ENCODE data around the gene C9orf43. TPM values are rescaled to one million over a fixed set of nuclear protein-coding genes. Genes with fewer than 3 reads are reported as not detected.

C9orf43 gene
- total RNA-seq, 1 donor from 2014 or later, result 0.37 TPM

GRCh38 chr9:113477058-113477457 lies 66.5 kb downstream of the C9orf43 start:
- DNase-seq (ENCODE audit: low spot score), result no peak
- H3K27ac Mint-ChIP-seq (ENCODE audit: unreplicated experiment), result no peak overlapping the region

GRCh38 chr9:113477661-113478060 lies 67.1 kb downstream of the C9orf43 start:
- no peaks in the 10 kb centered on the region for H3K36me3 Mint-ChIP-seq (ENCODE audit: low read depth)
- peaks cover 11% of the 10 kb centered on the region for H3K4me1 Mint-ChIP-seq (ENCODE audit: low read depth)

More at GRCh38 chr9:113477058-113477457, 66.5 kb downstream of the C9orf43 start:
- H3K9me3 Mint-ChIP-seq (ENCODE audit: low read depth), result no peaks in the 10 kb centered on the region
- no peak overlapping the region for H3K4me3 Mint-ChIP-seq (ENCODE audit: unreplicated experiment)
- peaks cover 2% of the 10 kb centered on the region for H3K27me3 Mint-ChIP-seq (ENCODE audit: low read depth)
- no peak for TF ChIP-seq CTCF (IDR thresholded peaks at IDR 0.05)
- peaks cover 11% of the 10 kb centered on the region for H3K4me1 Mint-ChIP-seq (ENCODE audit: low read depth)
- H3K36me3 Mint-ChIP-seq (ENCODE audit: low read depth), result no peaks in the 10 kb centered on the region

GRCh38 chr9:113479174-113479621 lies 68.7 kb downstream of the C9orf43 start:
- no peak overlapping the region for H3K27ac Mint-ChIP-seq (ENCODE audit: unreplicated experiment)
- no peaks in the 10 kb centered on the region for H3K9me3 Mint-ChIP-seq (ENCODE audit: low read depth)
- TF ChIP-seq CTCF (IDR thresholded peaks at IDR 0.05), result no peak
- H3K27me3 Mint-ChIP-seq (ENCODE audit: low read depth), result peaks cover 2% of the 10 kb centered on the region
- H3K4me3 Mint-ChIP-seq (ENCODE audit: unreplicated experiment), result no peak overlapping the region
- H3K4me1 Mint-ChIP-seq (ENCODE audit: low read depth), result peaks cover 15% of the 10 kb centered on the region
- no peak for DNase-seq (ENCODE audit: low spot score)
- H3K36me3 Mint-ChIP-seq (ENCODE audit: low read depth), result no peaks in the 10 kb centered on the region

More at GRCh38 chr9:113477661-113478060, 67.1 kb downstream of the C9orf43 start:
- no peaks in the 10 kb centered on the region for H3K9me3 Mint-ChIP-seq (ENCODE audit: low read depth)
- TF ChIP-seq CTCF (IDR thresholded peaks at IDR 0.05), result no peak
- no peak for DNase-seq (ENCODE audit: low spot score)
- no peak overlapping the region for H3K27ac Mint-ChIP-seq (ENCODE audit: unreplicated experiment)
- no peak overlapping the region for H3K4me3 Mint-ChIP-seq (ENCODE audit: unreplicated experiment)
- peaks cover 2% of the 10 kb centered on the region for H3K27me3 Mint-ChIP-seq (ENCODE audit: low read depth)

Other genes starting within 250 kb of the C9orf43 start
- gene FKBP15, start 189.5 kb upstream of the C9orf43 start, total RNA-seq, result 26.0 to 33.6 TPM (median 27.6 TPM) in 3 replicates
- 30.9 to 39.6 TPM (median 38.6 TPM) in 3 replicates for gene SLC31A1, start 189.2 kb upstream of the C9orf43 start, total RNA-seq
- gene CDC26, start 135.2 kb upstream of the C9orf43 start, total RNA-seq, result 18.8 to 25.4 TPM (median 20.1 TPM) in 3 replicates
- 18.2 to 23.7 TPM (median 20.8 TPM) in 3 replicates for gene PRPF4, start 135.1 kb upstream of the C9orf43 start, total RNA-seq
- gene RNF183, start 107.4 kb upstream of the C9orf43 start, total RNA-seq, result not detected in 3 replicates
- 1.7 to 2.4 TPM (median 1.8 TPM) in 3 replicates for gene WDR31, start 70.5 kb upstream of the C9orf43 start, total RNA-seq
- gene BSPRY, start 61.2 kb upstream of the C9orf43 start, total RNA-seq, result not detected in 3 replicates
- 9.1 to 10.7 TPM (median 10.2 TPM) in 3 replicates for gene HDHD3, start 33.8 kb upstream of the C9orf43 start, total RNA-seq
- 21.8 to 33.0 TPM (median 22.6 TPM) in 3 replicates for gene ALAD, start 9.5 kb upstream of the C9orf43 start, total RNA-seq
- gene POLE3, start 72 bp upstream of the C9orf43 start, total RNA-seq, result 28.4 to 41.7 TPM (median 29.5 TPM) in 3 replicates
- 33.8 to 58.2 TPM (median 55.2 TPM) in 3 replicates for gene RGS3, start 53.0 kb downstream of the C9orf43 start, total RNA-seq

All from chondrocyte (in vitro differentiated cells).